MCF 10A (cell line): ENCODE data around the gene XK. TPM values are rescaled to one million over a fixed set of nuclear protein-coding genes. Genes with fewer than 3 reads are reported as not detected.

Source experiments
- BruUV-seq: library from RNA; stranded (reverse); fragments of 400-500 nt; replicated peaks from 2 replicates; lab custom pipeline; 2021; lab: Mats Ljungman, UMichigan
- CTCF ChIA-PET: fragments of 300-600 bp; sonication (Branson Sonifier 250); formaldehyde crosslinking; extraction: SDS; loops from one replicate; lab custom pipeline; 2021; ENCODE audit warnings: antibody characterized with exemption, inconsistent platforms; lab: Yijun Ruan, JAX
- POLR2A ChIA-PET: fragments of 300-600, 350-650 bp; sonication (Branson Sonifier 250); formaldehyde crosslinking; extraction: SDS; loops from one replicate; lab custom pipeline; 2020; ENCODE audit warnings: antibody characterized with exemption, inconsistent platforms; lab: Yijun Ruan, JAX
- DNase-seq: peaks from one replicate; pipeline ENCODE4 v3.0.0-alpha.2; 2018; ENCODE audit not compliant: unreplicated experiment
- H3K27ac Mint-ChIP-seq: one replicate; pipeline ENCODE4 v1.8.0; 2022; ENCODE audit warnings: mild to moderate bottlenecking, low read depth, mixed read lengths; ENCODE audit not compliant: unreplicated experiment
- H3K27me3 Mint-ChIP-seq: one replicate; pipeline ENCODE4 v1.8.0; 2022; ENCODE audit warnings: mixed read lengths; ENCODE audit not compliant: insufficient read depth, unreplicated experiment
- H3K36me3 Mint-ChIP-seq: one replicate; pipeline ENCODE4 v1.8.0; 2022; ENCODE audit warnings: mild to moderate bottlenecking, moderate library complexity, mixed read lengths; ENCODE audit not compliant: insufficient read depth, unreplicated experiment
- H3K4me1 Mint-ChIP-seq: one replicate; pipeline ENCODE4 v1.8.0; 2022; ENCODE audit warnings: mixed read lengths; ENCODE audit not compliant: insufficient read depth, unreplicated experiment
- H3K4me3 Mint-ChIP-seq: one replicate; pipeline ENCODE4 v1.8.0; 2022; ENCODE audit warnings: mild to moderate bottlenecking, moderate library complexity, mixed read lengths; ENCODE audit not compliant: unreplicated experiment
- H3K9me3 Mint-ChIP-seq: one replicate; pipeline ENCODE4 v1.8.0; 2022; ENCODE audit warnings: mixed read lengths; ENCODE audit not compliant: unreplicated experiment
- intact Hi-C: fragments of 100-400 bp; cut with micrococcal nuclease; formaldehyde crosslinking; loops from 2 replicates; pipeline ENCODE4 v1.14.1; 2022
- total RNA-seq: library from RNA; stranded (reverse); gene quantifications from 2 replicates; pipeline ENCODE4 v1.2.3, GENCODE V29; 2022
- TF ChIP-seq, protein P1 (sequence below): fragments of 200-600 bp; IDR thresholded peaks from one replicate; pipeline ENCODE4 v1.8.0; 2022; ENCODE audit warnings: antibody characterized with exemption, mild to moderate bottlenecking; ENCODE audit not compliant: unreplicated experiment

XK gene
- total RNA-seq, 1 experiment from 2014 or later = 0.63 TPM

- intact Hi-C loops = loop anchor here (1.0 to 2.0 kb wide), 5 partner anchors 79 to 429 kb away; no protein-coding TSS in a partner anchor
- ChIA-PET CTCF (interaction anchor here (0.6 to 5.3 kb wide), 29 partner anchors 10 to 429 kb away, joined by 3 to 116 read pairs (median 4); no protein-coding TSS in a partner anchor), POLR2A (interaction anchor here (1.2 kb wide), 1 partner anchor 78 kb away, joined by 3 read pairs; no protein-coding TSS in a partner anchor)
- H3K27ac Mint-ChIP-seq = no peak overlapping the region
- TF ChIP-seq, protein P1, sequence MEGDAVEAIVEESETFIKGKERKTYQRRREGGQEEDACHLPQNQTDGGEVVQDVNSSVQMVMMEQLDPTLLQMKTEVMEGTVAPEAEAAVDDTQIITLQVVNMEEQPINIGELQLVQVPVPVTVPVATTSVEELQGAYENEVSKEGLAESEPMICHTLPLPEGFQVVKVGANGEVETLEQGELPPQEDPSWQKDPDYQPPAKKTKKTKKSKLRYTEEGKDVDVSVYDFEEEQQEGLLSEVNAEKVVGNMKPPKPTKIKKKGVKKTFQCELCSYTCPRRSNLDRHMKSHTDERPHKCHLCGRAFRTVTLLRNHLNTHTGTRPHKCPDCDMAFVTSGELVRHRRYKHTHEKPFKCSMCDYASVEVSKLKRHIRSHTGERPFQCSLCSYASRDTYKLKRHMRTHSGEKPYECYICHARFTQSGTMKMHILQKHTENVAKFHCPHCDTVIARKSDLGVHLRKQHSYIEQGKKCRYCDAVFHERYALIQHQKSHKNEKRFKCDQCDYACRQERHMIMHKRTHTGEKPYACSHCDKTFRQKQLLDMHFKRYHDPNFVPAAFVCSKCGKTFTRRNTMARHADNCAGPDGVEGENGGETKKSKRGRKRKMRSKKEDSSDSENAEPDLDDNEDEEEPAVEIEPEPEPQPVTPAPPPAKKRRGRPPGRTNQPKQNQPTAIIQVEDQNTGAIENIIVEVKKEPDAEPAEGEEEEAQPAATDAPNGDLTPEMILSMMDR = no peak
- DNase-seq = no peak
- no peaks in the 10 kb centered on the region for H3K4me1 Mint-ChIP-seq
- H3K4me3 Mint-ChIP-seq = no peak overlapping the region
- H3K36me3 Mint-ChIP-seq = no peaks in the 10 kb centered on the region
- BruUV-seq = no TSS peak
- H3K27me3 Mint-ChIP-seq = peaks cover 52% of the 10 kb centered on the region
- no peaks in the 10 kb centered on the region for H3K9me3 Mint-ChIP-seq
Observed at GRCh38 chrX:37745835-37746217, 60.2 kb downstream of the XK start.

GRCh38 chrX:37746218-37746941 lies 60.8 kb downstream of the XK start:
- TF ChIP-seq, protein P1 = no peak
- Mint-ChIP-seq H3K36me3 (no peaks in the 10 kb centered on the region), H3K27ac (no peak overlapping the region), H3K4me1 (no peaks in the 10 kb centered on the region), H3K4me3 (no peak overlapping the region), H3K27me3 (peaks cover 46% of the 10 kb centered on the region), H3K9me3 (no peaks in the 10 kb centered on the region)
- no TSS peak for BruUV-seq
- POLR2A ChIA-PET = interaction anchor here (1.2 kb wide), 1 partner anchor 77 kb away, joined by 3 read pairs; no protein-coding TSS in a partner anchor
- intact Hi-C loops = no loop called here
- no peak for DNase-seq
- CTCF ChIA-PET = interaction anchor here (0.6 to 5.3 kb wide), 22 partner anchors 8 to 429 kb away, joined by 3 to 116 read pairs (median 4); no protein-coding TSS in a partner anchor

- no peak for DNase-seq
- Mint-ChIP-seq H3K27me3 (peaks cover 40% of the 10 kb centered on the region), H3K4me1 (no peaks in the 10 kb centered on the region), H3K4me3 (no peak overlapping the region), H3K27ac (no peak overlapping the region), H3K9me3 (no peaks in the 10 kb centered on the region), H3K36me3 (no peaks in the 10 kb centered on the region)
- POLR2A ChIA-PET = no interaction called here
- CTCF ChIA-PET = interaction anchor here (0.7 to 5.3 kb wide), 8 partner anchors 8 to 428 kb away, joined by 3 to 116 read pairs (median 15); no protein-coding TSS in a partner anchor
- BruUV-seq = no TSS peak
- intact Hi-C loops = no loop called here
- TF ChIP-seq, protein P1 = no peak
Observed at GRCh38 chrX:37746951-37747350, 61.4 kb downstream of the XK start.

GRCh38 chrX:37752281-37752680 lies 66.7 kb downstream of the XK start:
- TF ChIP-seq, protein P1 = no peak
- BruUV-seq = no TSS peak
- POLR2A ChIA-PET = no interaction called here
- Mint-ChIP-seq H3K9me3 (no peaks in the 10 kb centered on the region), H3K27ac (no peak overlapping the region), H3K4me3 (no peak overlapping the region), H3K4me1 (no peaks in the 10 kb centered on the region), H3K27me3 (peaks cover 16% of the 10 kb centered on the region), H3K36me3 (no peaks in the 10 kb centered on the region)
- intact Hi-C loops = no loop called here
- CTCF ChIA-PET = no interaction called here
- DNase-seq = no peak
